ENCODE results near the gene XXYLT1. TPM values are rescaled to one million over a fixed set of nuclear protein-coding genes. Genes with fewer than 3 reads are reported as not detected.
A peak's percentile ranks its signal among the peaks of the same experiment; 100 is the strongest.

XXYLT1 gene
- total and polyA plus RNA-seq, 12 donors: 2.2 to 7.2 (median 3.6) TPM

DNA sequence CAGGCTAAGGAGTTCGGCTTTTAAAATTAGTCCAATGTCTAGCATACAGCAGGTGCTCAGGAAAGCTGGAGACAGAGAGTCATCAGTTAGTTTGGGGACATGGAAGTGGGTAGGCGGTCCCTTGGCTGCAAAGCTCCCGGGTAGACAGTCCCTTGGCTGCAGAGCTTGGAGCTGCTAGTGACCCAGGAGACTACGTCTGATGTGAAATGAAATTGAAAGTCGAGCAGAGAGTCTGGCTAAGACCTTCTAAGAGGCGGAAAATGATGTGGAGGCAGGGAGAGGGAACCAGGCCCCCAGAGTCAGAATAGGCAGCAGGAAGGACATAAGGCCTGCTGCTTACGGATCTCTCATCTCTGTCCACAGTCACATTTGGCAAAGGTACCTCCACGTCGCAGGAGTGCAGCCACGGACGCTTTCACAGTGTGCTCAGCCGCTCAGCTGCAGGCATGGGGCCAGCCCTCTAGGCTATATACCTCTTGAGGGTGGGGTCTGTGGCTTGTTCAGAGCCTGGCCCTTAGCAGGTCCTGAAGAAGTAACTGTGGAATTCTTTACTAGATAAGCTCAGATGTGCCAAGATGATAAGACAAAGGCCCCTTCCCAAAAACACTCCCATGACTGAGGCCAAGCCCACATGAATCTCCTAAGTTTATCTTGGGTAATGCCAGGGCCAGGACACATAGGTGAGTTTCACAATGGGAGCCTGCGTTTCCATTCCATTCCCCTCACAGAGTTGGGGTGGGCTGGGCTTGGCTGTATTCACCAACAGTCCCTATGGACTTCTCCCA lies 131.7 kb downstream of the XXYLT1 start:
- ATAC-seq: peak in 7 of 8 donors; percentile 36 to 73 (median 48)
- intact Hi-C loops (cut with DNase I): loop anchor here in 1 of 10 donors (5.0 kb wide), 1 partner anchor 88 kb away; no protein-coding TSS in a partner anchor
- peak overlapping the region in 8 of 10 donors; percentile 7 to 62 (median 42) for H3K27ac ChIP-seq

DNA sequence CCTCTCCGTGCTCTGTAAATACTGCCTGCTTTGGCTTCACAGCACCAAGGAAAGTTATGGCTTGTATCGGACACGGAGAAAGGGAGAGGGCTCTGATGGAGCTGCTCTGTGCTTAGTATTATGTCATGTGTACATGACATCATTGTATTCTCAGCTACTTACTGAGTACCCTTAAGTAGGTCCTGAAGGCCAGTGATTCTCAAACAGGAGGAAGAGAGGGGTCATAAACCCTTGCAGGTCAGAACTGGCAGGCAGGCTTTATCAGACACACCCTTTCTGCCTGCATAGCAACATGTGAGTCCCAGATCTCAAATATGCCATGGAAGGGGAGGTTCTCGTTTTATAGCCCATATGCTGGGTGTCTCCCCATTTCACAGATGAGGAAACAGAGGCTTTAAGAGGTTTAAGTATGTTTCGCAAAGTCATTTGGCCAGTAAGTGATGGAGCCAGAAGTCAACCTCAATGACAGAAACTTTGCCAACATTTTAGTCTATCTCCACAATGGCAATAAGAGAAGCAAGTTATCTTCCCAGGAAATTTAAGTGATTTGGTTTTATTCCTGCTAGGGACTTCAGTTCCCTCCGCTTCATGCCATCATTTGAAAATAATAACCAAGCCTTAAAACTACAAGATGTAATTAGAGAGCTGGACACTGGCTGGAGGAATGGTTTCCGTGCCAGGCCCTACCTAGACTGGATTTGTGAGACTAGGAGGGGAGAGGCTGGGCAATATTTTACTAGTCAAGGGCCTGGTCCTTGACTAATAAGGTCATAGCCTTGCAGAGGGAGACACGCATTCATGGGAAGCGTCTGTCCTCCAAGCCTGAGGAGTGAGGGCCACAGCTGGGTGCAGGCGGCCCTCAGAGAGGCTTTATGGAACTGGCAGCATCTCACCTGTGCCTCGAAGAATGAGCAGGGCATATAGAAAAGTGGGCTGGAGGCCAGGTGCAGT lies 133.0 kb downstream of the XXYLT1 start:
- H3K36me3 ChIP-seq: no peaks in the 10 kb centered on the region
- TF ChIP-seq, protein P1, sequence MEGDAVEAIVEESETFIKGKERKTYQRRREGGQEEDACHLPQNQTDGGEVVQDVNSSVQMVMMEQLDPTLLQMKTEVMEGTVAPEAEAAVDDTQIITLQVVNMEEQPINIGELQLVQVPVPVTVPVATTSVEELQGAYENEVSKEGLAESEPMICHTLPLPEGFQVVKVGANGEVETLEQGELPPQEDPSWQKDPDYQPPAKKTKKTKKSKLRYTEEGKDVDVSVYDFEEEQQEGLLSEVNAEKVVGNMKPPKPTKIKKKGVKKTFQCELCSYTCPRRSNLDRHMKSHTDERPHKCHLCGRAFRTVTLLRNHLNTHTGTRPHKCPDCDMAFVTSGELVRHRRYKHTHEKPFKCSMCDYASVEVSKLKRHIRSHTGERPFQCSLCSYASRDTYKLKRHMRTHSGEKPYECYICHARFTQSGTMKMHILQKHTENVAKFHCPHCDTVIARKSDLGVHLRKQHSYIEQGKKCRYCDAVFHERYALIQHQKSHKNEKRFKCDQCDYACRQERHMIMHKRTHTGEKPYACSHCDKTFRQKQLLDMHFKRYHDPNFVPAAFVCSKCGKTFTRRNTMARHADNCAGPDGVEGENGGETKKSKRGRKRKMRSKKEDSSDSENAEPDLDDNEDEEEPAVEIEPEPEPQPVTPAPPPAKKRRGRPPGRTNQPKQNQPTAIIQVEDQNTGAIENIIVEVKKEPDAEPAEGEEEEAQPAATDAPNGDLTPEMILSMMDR (IDR thresholded peaks at IDR 0.05): no peak
- intact Hi-C loops (cut with DNase I): loop anchor here in 1 of 10 donors (5.0 kb wide), 1 partner anchor 89 kb away; no protein-coding TSS in a partner anchor
- DNase-seq (no peak), ATAC-seq (no peak)
- WGBS, 2 donors: 90 to 96% methylated on average over 11 of the region's 11 CpGs
- H3K4me3 ChIP-seq: no peak overlapping the region
- H3K9me3 ChIP-seq: peaks cover 0 to 14% (median 0%) of the 10 kb centered on the region in 11 donors
- H3K27ac ChIP-seq: no peak overlapping the region
- no peaks in the 10 kb centered on the region for H3K27me3 ChIP-seq
- H3K4me1 ChIP-seq: peaks cover 0 to 5% (median 0%) of the 10 kb centered on the region in 9 donors

More for the DNA sequence above, 131.7 kb downstream of the XXYLT1 start:
- DNase-seq: no peak
- Histone ChIP-seq H3K27me3 (no peaks in the 10 kb centered on the region), H3K9me3 (peaks cover 0 to 14% (median 0%) of the 10 kb centered on the region in 11 donors), H3K4me3 (peak overlapping the region in 1 of 10 donors; percentile 11), H3K36me3 (no peaks in the 10 kb centered on the region), H3K4me1 (peaks cover 0 to 5% (median 0%) of the 10 kb centered on the region in 9 donors)
- TF ChIP-seq, protein P1 (IDR thresholded peaks at IDR 0.05): no peak
- WGBS, 2 donors: 61 to 77% methylated on average over 13 of the region's 13 CpGs

DNA sequence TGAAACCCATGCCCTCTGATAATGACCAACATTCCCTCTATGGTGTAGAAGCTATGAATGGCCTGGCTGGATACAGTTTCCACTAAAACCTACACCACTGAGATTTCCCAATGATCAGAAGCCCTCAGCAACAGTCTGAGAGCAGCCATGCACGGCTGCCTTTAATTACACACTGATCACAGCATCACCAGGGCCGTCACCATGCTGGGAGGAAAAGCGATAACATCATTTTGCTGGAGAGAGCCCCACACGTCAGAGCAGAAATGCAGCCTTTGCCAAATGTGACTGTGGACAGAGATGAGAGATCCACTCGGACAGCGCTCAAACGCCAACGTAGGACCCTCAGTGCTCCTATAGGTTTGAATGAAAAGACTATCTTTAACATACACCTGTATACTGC lies 135.0 kb downstream of the XXYLT1 start:
- DNase-seq: no peak
- H3K4me3 ChIP-seq: no peak overlapping the region
- H3K36me3 ChIP-seq: no peaks in the 10 kb centered on the region
- intact Hi-C loops (cut with DNase I): loop anchor here in 1 of 10 donors (5.0 kb wide), 1 partner anchor 91 kb away; no protein-coding TSS in a partner anchor
- H3K9me3 ChIP-seq: peaks cover 0 to 8% (median 0%) of the 10 kb centered on the region in 11 donors
- ATAC-seq: no peak
- no peaks in the 10 kb centered on the region for H3K27me3 ChIP-seq
- TF ChIP-seq, protein P1 (IDR thresholded peaks at IDR 0.05): no peak
- peaks cover 0 to 5% (median 0%) of the 10 kb centered on the region in 9 donors for H3K4me1 ChIP-seq
- H3K27ac ChIP-seq: no peak overlapping the region
- WGBS, 2 donors: 87 to 89% methylated on average over 8 of the region's 8 CpGs

DNA sequence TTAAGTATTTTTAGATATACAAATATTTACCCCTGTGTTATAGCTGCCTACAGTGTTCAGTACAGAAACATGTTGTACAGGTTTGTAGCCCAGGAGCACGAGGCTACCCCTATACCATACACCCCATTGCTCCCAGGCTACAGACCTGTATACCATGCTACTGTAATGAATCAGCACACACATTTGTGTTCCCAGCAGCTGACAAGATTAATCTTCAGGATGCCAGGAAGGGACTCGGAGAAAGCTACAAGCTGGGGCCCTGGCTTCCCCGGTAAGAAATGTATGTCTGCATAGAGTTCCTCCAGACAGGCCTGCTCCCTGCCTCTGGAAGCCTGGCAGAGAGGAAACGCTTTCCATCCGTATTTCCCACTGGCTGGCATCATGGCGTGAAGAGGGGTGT lies 136.5 kb downstream of the XXYLT1 start:
- TF ChIP-seq, protein P1 (IDR thresholded peaks at IDR 0.05): no peak
- intact Hi-C loops (cut with DNase I): no loop called here
- DNase-seq (no peak), ATAC-seq (no peak)
- Histone ChIP-seq H3K36me3 (no peaks in the 10 kb centered on the region), H3K27ac (no peak overlapping the region), H3K4me1 (peaks cover 0 to 2% (median 0%) of the 10 kb centered on the region in 9 donors), H3K4me3 (no peak overlapping the region), H3K9me3 (no peaks in the 10 kb centered on the region), H3K27me3 (no peaks in the 10 kb centered on the region)
- 92 to 94% methylated on average over 6 of the region's 6 CpGs for WGBS, 2 donors
